OCI-LY1 (cell line): ENCODE measurements around the gene NUDT9.

ENCODE experiments used
- CTCF ChIP-seq: fragments of 200-600 bp; sonication (generic), shearing (Covaris generic); IDR thresholded peaks from 2 replicates; pipeline ENCODE4 v1.5.1; 2017; ENCODE audit warnings: mild to moderate bottlenecking, antibody characterized with exemption, low read length, moderate library complexity, mixed read lengths
- EZH2 ChIP-seq: fragments of 200-600 bp; sonication (generic), shearing (Covaris generic); IDR thresholded peaks from 2 replicates; pipeline ENCODE4 v1.8.0; 2017; ENCODE audit warnings: borderline replicate concordance, mixed run types, mild to moderate bottlenecking, antibody characterized with exemption, low read length, moderate library complexity, mixed read lengths

- no peak for TF ChIP-seq EZH2
- TF ChIP-seq CTCF, result no peak
Measured at GRCh38 chr4:87387237-87387636, 35.1 kb upstream of the NUDT9 start.
